HG03280 (cell line): ENCODE measurements around the gene FLNB.

Experiments
- ATAC-seq: cut with Tn5 transposase; IDR thresholded peaks from one replicate; pipeline ENCODE4 v1.9.1; 2021; ENCODE audit warnings: mild to moderate bottlenecking, moderate library complexity; ENCODE audit not compliant: unreplicated experiment

Gene FLNB

GRCh38 chr3:58157700-58158099 is 149.5 kb downstream of the FLNB start:
- ATAC-seq = no peak

- ATAC-seq = no peak
Measured at GRCh38 chr3:58158442-58159153, 150.4 kb downstream of the FLNB start.

- ATAC-seq = no peak
Measured at GRCh38 chr3:58160399-58160798, 152.2 kb downstream of the FLNB start.

GRCh38 chr3:58161435-58162398 is 153.5 kb downstream of the FLNB start:
- ATAC-seq = no peak

- ATAC-seq = no peak
Measured at GRCh38 chr3:58163234-58163633, 155.0 kb downstream of the FLNB start.

GRCh38 chr3:58164199-58164879 is 156.1 kb downstream of the FLNB start:
- ATAC-seq = no peak

GRCh38 chr3:58164906-58165821 is 156.9 kb downstream of the FLNB start:
- no peak for ATAC-seq

GRCh38 chr3:58167431-58168351 is 159.5 kb downstream of the FLNB start:
- ATAC-seq = peak; percentile 83

GRCh38 chr3:58168498-58168897 is 160.3 kb downstream of the FLNB start:
- ATAC-seq = no peak

GRCh38 chr3:58169371-58169770 is 161.1 kb downstream of the FLNB start:
- no peak for ATAC-seq

- ATAC-seq = no peak
Measured at GRCh38 chr3:58170376-58170775, 162.2 kb downstream of the FLNB start.

GRCh38 chr3:58171126-58171525 is 162.9 kb downstream of the FLNB start:
- no peak for ATAC-seq

- ATAC-seq = no peak
Measured at GRCh38 chr3:58173029-58173668, 164.9 kb downstream of the FLNB start.

- no peak for ATAC-seq
Measured at GRCh38 chr3:58173669-58174398, 165.6 kb downstream of the FLNB start.

GRCh38 chr3:58175187-58175436 is 166.9 kb downstream of the FLNB start:
- ATAC-seq = no peak

GRCh38 chr3:58175437-58176184 is 167.4 kb downstream of the FLNB start:
- ATAC-seq = no peak

- ATAC-seq = no peak
Measured at GRCh38 chr3:58176185-58176530, 167.9 kb downstream of the FLNB start.
